ENCODE measurements around the gene ORM1.

Gene ORM1

GRCh38 chr9:114357911-114358328 lies 35.0 kb downstream of the ORM1 start:
- TF ChIP-seq CTCF (IDR thresholded peaks at IDR 0.05; ENCODE audit: borderline replicate concordance, insufficient read depth, low read depth, low read length), result no peak
- no peak overlapping the region for H3K4me3 ChIP-seq (ENCODE audit: low read depth, low read length)

GRCh38 chr9:114359801-114360200 lies 36.9 kb downstream of the ORM1 start:
- TF ChIP-seq CTCF (IDR thresholded peaks at IDR 0.05; ENCODE audit: borderline replicate concordance, insufficient read depth, low read depth, low read length), result no peak

GRCh38 chr9:114361542-114361941 lies 38.6 kb downstream of the ORM1 start:
- no peak for TF ChIP-seq CTCF (IDR thresholded peaks at IDR 0.05; ENCODE audit: borderline replicate concordance, insufficient read depth, low read depth, low read length)
- no peak overlapping the region for H3K4me3 ChIP-seq (ENCODE audit: low read depth, low read length)

More at GRCh38 chr9:114359801-114360200, 36.9 kb downstream of the ORM1 start:
- no peak overlapping the region for H3K4me3 ChIP-seq (ENCODE audit: low read depth, low read length)

- no peak overlapping the region for H3K4me3 ChIP-seq (ENCODE audit: low read depth, low read length)
- TF ChIP-seq CTCF (IDR thresholded peaks at IDR 0.05; ENCODE audit: borderline replicate concordance, insufficient read depth, low read depth, low read length), result no peak
Measured at GRCh38 chr9:114362394-114362793, 39.5 kb downstream of the ORM1 start.

GRCh38 chr9:114363424-114363823 lies 40.5 kb downstream of the ORM1 start:
- TF ChIP-seq CTCF (IDR thresholded peaks at IDR 0.05; ENCODE audit: borderline replicate concordance, insufficient read depth, low read depth, low read length), result no peak
- H3K4me3 ChIP-seq (ENCODE audit: low read depth, low read length), result no peak overlapping the region

- TF ChIP-seq CTCF (IDR thresholded peaks at IDR 0.05; ENCODE audit: borderline replicate concordance, insufficient read depth, low read depth, low read length), result no peak
Measured at GRCh38 chr9:114364134-114365041, 41.5 kb downstream of the ORM1 start.

GRCh38 chr9:114365194-114365593 lies 42.3 kb downstream of the ORM1 start:
- no peak overlapping the region for H3K4me3 ChIP-seq (ENCODE audit: low read depth, low read length)
- TF ChIP-seq CTCF (IDR thresholded peaks at IDR 0.05; ENCODE audit: borderline replicate concordance, insufficient read depth, low read depth, low read length), result no peak

More at GRCh38 chr9:114364134-114365041, 41.5 kb downstream of the ORM1 start:
- no peak overlapping the region for H3K4me3 ChIP-seq (ENCODE audit: low read depth, low read length)

All from GM12875 (cell line).